Glutamatergic neuron (in vitro differentiated cells): Measurements from ENCODE around the gene JOSD1. TPM values are rescaled to one million over a fixed set of nuclear protein-coding genes. Genes with fewer than 3 reads are reported as not detected.

ENCODE experiments used
- DNase-seq: peaks from one replicate; pipeline ENCODE4 v3.0.0; 2022
- H3K27ac Mint-ChIP-seq: one replicate; pipeline ENCODE4 v1.8.0; 2020; ENCODE audit warnings: mild to moderate bottlenecking, mixed read lengths, inconsistent platforms; ENCODE audit not compliant: unreplicated experiment
- H3K27me3 Mint-ChIP-seq: one replicate; pipeline ENCODE4 v1.8.0; 2020; ENCODE audit warnings: mild to moderate bottlenecking, moderate library complexity, mixed read lengths, inconsistent platforms; ENCODE audit not compliant: unreplicated experiment
- H3K36me3 Mint-ChIP-seq: one replicate; pipeline ENCODE4 v1.8.0; 2020; ENCODE audit warnings: mild to moderate bottlenecking, mixed read lengths, inconsistent platforms; ENCODE audit not compliant: unreplicated experiment
- H3K4me1 Mint-ChIP-seq: one replicate; pipeline ENCODE4 v1.8.0; 2020; ENCODE audit warnings: mild to moderate bottlenecking, low read depth, mixed read lengths, inconsistent platforms; ENCODE audit not compliant: unreplicated experiment
- H3K4me3 Mint-ChIP-seq: one replicate; pipeline ENCODE4 v1.8.0; 2020; ENCODE audit warnings: mild to moderate bottlenecking, mixed read lengths, inconsistent platforms; ENCODE audit not compliant: unreplicated experiment
- H3K9me3 Mint-ChIP-seq: one replicate; pipeline ENCODE4 v1.8.0; 2020; ENCODE audit warnings: mild to moderate bottlenecking, moderate library complexity, mixed read lengths, inconsistent platforms; ENCODE audit not compliant: unreplicated experiment
- total RNA-seq: library from RNA; stranded (reverse); fragmentation: NEBNext Ultra II Directional; extraction: Animal tissue kit (Norgen Biotek cat#: 25700); gene quantifications from one replicate; pipeline ENCODE4 v1.2.1, GENCODE V29; 2021; ENCODE audit not compliant: unreplicated experiment
- TF ChIP-seq, protein P1 (sequence below): fragments of 200-600 bp; sonication (generic); IDR thresholded peaks from one replicate; pipeline ENCODE4 v1.5.0; 2021; ENCODE audit not compliant: partially characterized antibody, unreplicated experiment

JOSD1 gene
- total RNA-seq, 1 donor from 2014 or later: 51.0 TPM

DNA sequence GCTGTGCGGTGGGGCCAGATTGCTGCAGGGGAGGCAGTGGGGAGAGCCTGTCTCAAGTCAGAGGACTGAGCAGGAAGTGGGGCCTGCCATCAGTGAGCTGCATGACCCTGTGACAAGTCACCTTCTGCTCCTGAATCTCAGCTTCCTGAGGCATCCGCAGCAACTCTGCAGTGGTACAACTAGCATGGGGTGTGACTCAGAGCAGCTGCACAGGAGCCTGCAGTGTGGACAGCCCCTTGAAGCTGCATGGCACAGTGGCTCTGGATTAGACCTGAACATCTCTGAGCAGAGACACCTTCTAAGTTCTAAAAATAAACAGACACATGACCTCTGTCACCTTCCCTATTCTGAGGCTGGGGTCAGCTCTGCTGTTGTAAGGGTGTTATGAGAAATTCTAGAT is 62.5 kb downstream of the JOSD1 start:
- TF ChIP-seq, protein P1, sequence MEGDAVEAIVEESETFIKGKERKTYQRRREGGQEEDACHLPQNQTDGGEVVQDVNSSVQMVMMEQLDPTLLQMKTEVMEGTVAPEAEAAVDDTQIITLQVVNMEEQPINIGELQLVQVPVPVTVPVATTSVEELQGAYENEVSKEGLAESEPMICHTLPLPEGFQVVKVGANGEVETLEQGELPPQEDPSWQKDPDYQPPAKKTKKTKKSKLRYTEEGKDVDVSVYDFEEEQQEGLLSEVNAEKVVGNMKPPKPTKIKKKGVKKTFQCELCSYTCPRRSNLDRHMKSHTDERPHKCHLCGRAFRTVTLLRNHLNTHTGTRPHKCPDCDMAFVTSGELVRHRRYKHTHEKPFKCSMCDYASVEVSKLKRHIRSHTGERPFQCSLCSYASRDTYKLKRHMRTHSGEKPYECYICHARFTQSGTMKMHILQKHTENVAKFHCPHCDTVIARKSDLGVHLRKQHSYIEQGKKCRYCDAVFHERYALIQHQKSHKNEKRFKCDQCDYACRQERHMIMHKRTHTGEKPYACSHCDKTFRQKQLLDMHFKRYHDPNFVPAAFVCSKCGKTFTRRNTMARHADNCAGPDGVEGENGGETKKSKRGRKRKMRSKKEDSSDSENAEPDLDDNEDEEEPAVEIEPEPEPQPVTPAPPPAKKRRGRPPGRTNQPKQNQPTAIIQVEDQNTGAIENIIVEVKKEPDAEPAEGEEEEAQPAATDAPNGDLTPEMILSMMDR: no peak
- no peaks in the 10 kb centered on the region for H3K9me3 Mint-ChIP-seq
- H3K27me3 Mint-ChIP-seq: no peaks in the 10 kb centered on the region
- H3K4me3 Mint-ChIP-seq: no peak overlapping the region
- H3K4me1 Mint-ChIP-seq: peaks cover 4% of the 10 kb centered on the region
- no peak for DNase-seq
- H3K27ac Mint-ChIP-seq: no peak overlapping the region
- H3K36me3 Mint-ChIP-seq: no peaks in the 10 kb centered on the region

Other genes starting within 250 kb of the JOSD1 start
- 0.86 TPM for gene KCNJ4, start 245.7 kb downstream of the JOSD1 start, total RNA-seq
- gene KDELR3, start 232.8 kb downstream of the JOSD1 start, total RNA-seq: not detected
- gene DDX17, start 194.6 kb downstream of the JOSD1 start, total RNA-seq: 530 TPM
- 4.2 TPM for gene DMC1, start 130.8 kb downstream of the JOSD1 start, total RNA-seq
- gene FAM227A, start 44.6 kb downstream of the JOSD1 start, total RNA-seq: 6.3 TPM
- 34.9 TPM for gene CBY1, start 44.3 kb downstream of the JOSD1 start, total RNA-seq
- 61.0 TPM for gene TOMM22, start 19.0 kb downstream of the JOSD1 start, total RNA-seq
- gene GTPBP1, start 5.0 kb upstream of the JOSD1 start, total RNA-seq: 55.6 TPM
- 174 TPM for gene SUN2, start 55.1 kb upstream of the JOSD1 start, total RNA-seq
- gene DNAL4, start 93.2 kb upstream of the JOSD1 start, total RNA-seq: 19.4 TPM
- gene NPTXR, start 143.1 kb upstream of the JOSD1 start, total RNA-seq: 9.2 TPM
- 27.6 TPM for gene CBX6, start 171.3 kb upstream of the JOSD1 start, total RNA-seq